CD4-positive, alpha-beta T cell (primary cell): ENCODE data around the gene STX8. TPM values are rescaled to one million over a fixed set of nuclear protein-coding genes. Genes with fewer than 3 reads are reported as not detected.

Source experiments
- ATAC-seq: fragments of 200-7000 bp; cut with Tn5 transposase; one replicate; pipeline ENCODE4 v1.10.0; 2022; ENCODE audit warnings: mild to moderate bottlenecking; ENCODE audit not compliant: poor library complexity
- CTCF ChIA-PET: fragments of 350-600 bp; sonication (Branson Sonifier 250); formaldehyde crosslinking; loops from one replicate; lab custom pipeline; 2021; ENCODE audit warnings: antibody characterized with exemption, inconsistent platforms; lab: Charles Lee
- POLR2A ChIA-PET: fragments of 350-600 bp; sonication (Branson Sonifier 250); formaldehyde crosslinking; loops from one replicate; lab custom pipeline; 2021; ENCODE audit warnings: antibody characterized with exemption, inconsistent platforms; lab: Charles Lee
- DNase-seq, 14 experiments: peaks; one replicate each; pipeline ENCODE4 v3.0.0-alpha.2; 2013 to 2020; ENCODE audit warnings: mixed read lengths in 2 of 14
- H3K27ac ChIP-seq, 2 donors: one replicate each; pipeline versions ENCODE4 v1.5.1 to v1.7.0; 2013; ENCODE audit warnings: low read length in 2 of 2, low read depth in 1 of 2, mild to moderate bottlenecking in 1 of 2
- H3K27me3 ChIP-seq, 2 experiments: 1 replicate in 1 of 2; 2 replicates in 1 of 2; pipeline versions ENCODE4 v1.6.1 to v1.7.0; 2013; ENCODE audit warnings: low read length in 2 of 2, control low read depth in 1 of 2, mild to moderate bottlenecking in 1 of 2, moderate library complexity in 1 of 2; ENCODE audit not compliant: insufficient read depth in 2 of 2, control insufficient read depth in 1 of 2
- H3K36me3 ChIP-seq: one replicate; pipeline ENCODE4 v1.6.1; 2013; ENCODE audit warnings: low read length, control low read depth; ENCODE audit not compliant: insufficient read depth
- H3K4me1 ChIP-seq: one replicate; pipeline ENCODE4 v1.6.1; 2013; ENCODE audit warnings: low read length, control low read depth; ENCODE audit not compliant: insufficient read depth
- H3K4me3 ChIP-seq: one replicate; pipeline ENCODE4 v1.5.1; 2013; ENCODE audit warnings: mild to moderate bottlenecking, low read length, moderate library complexity
- H3K9me3 ChIP-seq, 2 experiments: 1 replicate in 1 of 2; 2 replicates in 1 of 2; pipeline versions ENCODE4 v1.6.1 to v1.7.0; 2013; ENCODE audit warnings: low read length in 2 of 2, mild to moderate bottlenecking in 2 of 2, control low read depth in 1 of 2, moderate library complexity in 1 of 2; ENCODE audit not compliant: control insufficient read depth in 1 of 2, insufficient read depth in 1 of 2
- H3K27ac Mint-ChIP-seq: one replicate; pipeline ENCODE4 v1.8.0; 2020; ENCODE audit warnings: mixed read lengths
- H3K27me3 Mint-ChIP-seq: one replicate; pipeline ENCODE4 v1.8.0; 2021; ENCODE audit warnings: mixed read lengths
- H3K36me3 Mint-ChIP-seq: one replicate; pipeline ENCODE4 v1.8.0; 2021; ENCODE audit warnings: low read depth, mixed read lengths
- H3K4me1 Mint-ChIP-seq: one replicate; pipeline ENCODE4 v1.8.0; 2021; ENCODE audit warnings: low read depth, mixed read lengths
- H3K4me3 Mint-ChIP-seq: one replicate; pipeline ENCODE4 v1.8.0; 2020; ENCODE audit warnings: mild to moderate bottlenecking, mixed read lengths
- H3K9me3 Mint-ChIP-seq: one replicate; pipeline ENCODE4 v1.8.0; 2020; ENCODE audit warnings: mixed read lengths
- CTCF ChIP-seq: fragments of 200-600 bp; IDR thresholded peaks from one replicate; pipeline ENCODE4 v1.8.0; 2022; ENCODE audit warnings: antibody characterized with exemption, mild to moderate bottlenecking
- intact Hi-C, 2 experiments: fragments of 100-400 bp; cut with DNase I in 1 of 2; cut with micrococcal nuclease in 1 of 2; formaldehyde crosslinking; loops; one replicate each; pipeline versions ENCODE4 v1.15.1 to v1.9.0; 2023 to 2025; cut with DNase I, micrococcal nuclease
- total RNA-seq, 174 experiments: library from RNA in 2 of 174; stranded (reverse) in 2 of 174; gene quantifications; one replicate each; pipeline ENCODE4 v1.2.3 and lab custom pipeline; 2021 to 2026

STX8 gene
- total RNA-seq, 2 experiments from 2014 or later: 52.2 to 63.2 TPM

- Mint-ChIP-seq H3K9me3 (no peaks in the 10 kb centered on the region), H3K27me3 (no peaks in the 10 kb centered on the region), H3K36me3 (no peaks in the 10 kb centered on the region), H3K27ac (peak overlapping the region; percentile 83), H3K4me3 (no peak overlapping the region), H3K4me1 (peaks cover 45% of the 10 kb centered on the region)
- peaks cover 9% of the 10 kb centered on the region for H3K36me3 ChIP-seq
- intact Hi-C loops: no loop called here
- H3K4me3 ChIP-seq: no peak overlapping the region
- H3K27ac ChIP-seq: no peak overlapping the region
- DNase-seq (no peak), ATAC-seq (no peak)
- ChIA-PET CTCF (no interaction called here), POLR2A (interaction anchor here (1.8 kb wide), 1 partner anchor 14 kb away, joined by 11 read pairs; no protein-coding TSS in a partner anchor)
- peaks cover 18% of the 10 kb centered on the region for H3K4me1 ChIP-seq
- no peaks in the 10 kb centered on the region for H3K9me3 ChIP-seq
- TF ChIP-seq CTCF: no peak
- H3K27me3 ChIP-seq: no peaks in the 10 kb centered on the region
Observed at GRCh38 chr17:9253308-9253707, 322.3 kb downstream of the STX8 start.

- CTCF ChIA-PET: no interaction called here
- Mint-ChIP-seq H3K36me3 (no peaks in the 10 kb centered on the region), H3K9me3 (no peaks in the 10 kb centered on the region), H3K27ac (peak overlapping the region; percentile 56), H3K4me1 (peaks cover 30% of the 10 kb centered on the region), H3K27me3 (no peaks in the 10 kb centered on the region), H3K4me3 (no peak overlapping the region)
- no peak for TF ChIP-seq CTCF
- Histone ChIP-seq H3K4me1 (peaks cover 18% of the 10 kb centered on the region), H3K27ac (no peak overlapping the region), H3K36me3 (peaks cover 14% of the 10 kb centered on the region), H3K9me3 (no peaks in the 10 kb centered on the region), H3K27me3 (no peaks in the 10 kb centered on the region), H3K4me3 (no peak overlapping the region)
- intact Hi-C loops: no loop called here
- DNase-seq (no peak), ATAC-seq (no peak)
- POLR2A ChIA-PET: no interaction called here
Observed at GRCh38 chr17:9251273-9251672, 324.3 kb downstream of the STX8 start.

GRCh38 chr17:9249245-9249953, 326.2 kb downstream of the STX8 start:
- H3K4me1 ChIP-seq: peaks cover 18% of the 10 kb centered on the region
- H3K36me3 ChIP-seq: peaks cover 14% of the 10 kb centered on the region
- Mint-ChIP-seq H3K27ac (no peak overlapping the region), H3K4me3 (no peak overlapping the region), H3K4me1 (peaks cover 25% of the 10 kb centered on the region), H3K9me3 (no peaks in the 10 kb centered on the region), H3K27me3 (no peaks in the 10 kb centered on the region), H3K36me3 (no peaks in the 10 kb centered on the region)
- intact Hi-C loops: no loop called here
- no peak overlapping the region for H3K4me3 ChIP-seq
- ATAC-seq (no peak), DNase-seq (no peak)
- ChIA-PET CTCF (no interaction called here), POLR2A (interaction anchor here (0.6 to 1.5 kb wide), 3 partner anchors 9 to 72 kb away, joined by 3 read pairs; no protein-coding TSS in a partner anchor)
- no peaks in the 10 kb centered on the region for H3K9me3 ChIP-seq
- H3K27ac ChIP-seq: no peak overlapping the region
- H3K27me3 ChIP-seq: no peaks in the 10 kb centered on the region
- no peak for TF ChIP-seq CTCF
